Upper lobe of left lung (tissue), 4 donors: ENCODE data around the gene RITA1.

Source experiments
- EP300 ChIP-seq, 4 donors: sonication (generic); formaldehyde crosslinking; IDR thresholded peaks; one replicate each; pipeline ENCODE4 v1.5.1; 2017; ENCODE audit warnings: antibody characterized with exemption in 4 of 4, control low read depth in 2 of 4
- TF ChIP-seq, protein P1 (sequence below), 6 experiments: fragments of 450-650 bp in 4 of 6; fragments of 200-600 bp in 2 of 6; sonication (generic) in 2 of 6; IDR thresholded peaks; one replicate each; pipeline ENCODE4 v1.5.1; 2016 to 2019; ENCODE audit warnings: antibody characterized with exemption in 6 of 6

DNA sequence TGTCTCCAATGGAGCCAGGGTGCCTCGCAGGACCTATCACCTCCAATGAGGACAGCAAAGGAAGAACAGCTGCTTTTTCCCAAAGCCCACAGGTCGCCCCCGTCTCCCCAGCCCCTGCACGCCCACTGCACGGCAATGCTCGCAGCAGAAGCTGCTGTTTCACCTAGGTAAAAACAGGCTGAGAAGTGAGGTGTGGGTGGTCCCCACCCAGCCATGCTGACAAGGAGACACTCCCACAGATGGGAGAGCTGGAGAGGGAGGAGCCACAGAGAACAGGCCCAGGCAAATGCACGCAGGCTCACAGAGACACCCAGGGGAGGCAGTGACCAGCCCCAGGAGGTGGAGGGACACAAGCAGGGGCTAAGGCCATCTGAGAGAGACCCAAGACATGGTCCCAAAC lies 25.6 kb upstream of the RITA1 start:
- TF ChIP-seq, protein P1, sequence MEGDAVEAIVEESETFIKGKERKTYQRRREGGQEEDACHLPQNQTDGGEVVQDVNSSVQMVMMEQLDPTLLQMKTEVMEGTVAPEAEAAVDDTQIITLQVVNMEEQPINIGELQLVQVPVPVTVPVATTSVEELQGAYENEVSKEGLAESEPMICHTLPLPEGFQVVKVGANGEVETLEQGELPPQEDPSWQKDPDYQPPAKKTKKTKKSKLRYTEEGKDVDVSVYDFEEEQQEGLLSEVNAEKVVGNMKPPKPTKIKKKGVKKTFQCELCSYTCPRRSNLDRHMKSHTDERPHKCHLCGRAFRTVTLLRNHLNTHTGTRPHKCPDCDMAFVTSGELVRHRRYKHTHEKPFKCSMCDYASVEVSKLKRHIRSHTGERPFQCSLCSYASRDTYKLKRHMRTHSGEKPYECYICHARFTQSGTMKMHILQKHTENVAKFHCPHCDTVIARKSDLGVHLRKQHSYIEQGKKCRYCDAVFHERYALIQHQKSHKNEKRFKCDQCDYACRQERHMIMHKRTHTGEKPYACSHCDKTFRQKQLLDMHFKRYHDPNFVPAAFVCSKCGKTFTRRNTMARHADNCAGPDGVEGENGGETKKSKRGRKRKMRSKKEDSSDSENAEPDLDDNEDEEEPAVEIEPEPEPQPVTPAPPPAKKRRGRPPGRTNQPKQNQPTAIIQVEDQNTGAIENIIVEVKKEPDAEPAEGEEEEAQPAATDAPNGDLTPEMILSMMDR (IDR thresholded peaks at IDR 0.05): no peak
- no peak for TF ChIP-seq EP300 (IDR thresholded peaks at IDR 0.05)
